Measurements from ENCODE around the gene GALNT14.

Gene GALNT14

DNA sequence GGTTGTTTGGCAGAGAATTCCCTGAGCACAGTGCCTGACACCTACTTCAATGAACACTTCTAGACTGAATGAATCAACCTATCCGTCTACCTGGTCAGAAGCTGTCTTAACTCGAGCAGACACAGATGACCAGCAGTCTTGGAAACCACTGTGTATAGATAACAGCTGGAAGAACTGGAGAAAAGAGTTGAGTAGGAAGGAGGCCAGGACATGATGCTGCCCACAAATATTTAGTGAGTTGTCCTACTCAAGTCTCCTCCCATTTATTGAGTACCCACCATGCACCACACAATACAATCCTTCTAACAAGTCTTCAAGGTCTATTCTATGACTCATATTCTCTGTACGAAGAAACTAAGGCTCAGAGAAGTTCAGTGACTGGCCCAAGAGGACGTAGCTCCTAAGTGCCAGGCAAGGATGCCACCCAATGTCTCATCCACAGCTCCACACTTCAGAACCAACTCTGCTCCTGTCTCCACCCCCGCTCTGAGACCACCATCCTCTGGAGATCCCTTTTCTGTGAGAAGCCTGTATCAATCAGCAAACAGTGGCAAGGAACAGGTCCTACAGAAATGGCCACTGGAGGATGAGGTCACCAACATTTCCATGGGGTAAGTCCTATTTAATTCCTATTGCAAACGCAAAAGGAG lies 62.2 kb downstream of the GALNT14 start:
- no peak overlapping the region for H3K9ac ChIP-seq (ENCODE audit: low read length in 2 of 2)
- H3K9me3 ChIP-seq (ENCODE audit: control insufficient read depth in 2 of 2, low read length in 2 of 2), result no peaks in the 10 kb centered on the region
- peaks cover 0 to 2% of the 10 kb centered on the region in 2 donors for H3K27me3 ChIP-seq (ENCODE audit: control insufficient read depth in 1 of 2, insufficient read depth in 2 of 2, low read length in 2 of 2)
- H3K27ac ChIP-seq (ENCODE audit: low read length), result no peak overlapping the region
- H3K36me3 ChIP-seq (ENCODE audit: control insufficient read depth in 2 of 2, insufficient read depth in 2 of 2, low read length in 2 of 2), result no peaks in the 10 kb centered on the region
- H3K4me1 ChIP-seq (ENCODE audit: control insufficient read depth, insufficient read depth, low read length), result no peaks in the 10 kb centered on the region
- no peak overlapping the region for H3K4me3 ChIP-seq (ENCODE audit: low read length in 2 of 2)

DNA sequence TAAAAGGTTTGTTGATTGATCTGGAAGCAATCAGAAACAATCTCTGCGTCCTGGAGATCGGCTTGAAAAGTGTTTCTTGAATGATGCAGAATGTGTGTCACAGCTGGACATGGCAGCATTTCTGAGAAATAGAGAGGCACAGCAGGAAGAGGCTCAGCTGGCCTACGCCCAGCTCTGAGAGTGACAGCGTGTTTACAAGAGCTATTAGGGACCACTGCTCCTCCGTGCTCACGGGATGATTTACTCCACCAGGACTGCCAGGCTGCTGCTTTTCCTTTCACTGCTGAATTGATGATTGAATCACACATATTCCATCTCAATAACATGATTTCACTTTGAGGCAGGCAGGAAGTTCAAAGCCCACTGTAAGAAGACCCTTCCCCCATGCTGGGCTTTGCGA lies 62.8 kb downstream of the GALNT14 start:
- peaks cover 0 to 2% of the 10 kb centered on the region in 2 donors for H3K27me3 ChIP-seq (ENCODE audit: control insufficient read depth in 1 of 2, insufficient read depth in 2 of 2, low read length in 2 of 2)
- no peaks in the 10 kb centered on the region for H3K9me3 ChIP-seq (ENCODE audit: control insufficient read depth in 2 of 2, low read length in 2 of 2)
- no peak overlapping the region for H3K27ac ChIP-seq (ENCODE audit: low read length)
- no peak overlapping the region for H3K4me3 ChIP-seq (ENCODE audit: low read length in 2 of 2)
- no peaks in the 10 kb centered on the region for H3K4me1 ChIP-seq (ENCODE audit: control insufficient read depth, insufficient read depth, low read length)
- H3K36me3 ChIP-seq (ENCODE audit: control insufficient read depth in 2 of 2, insufficient read depth in 2 of 2, low read length in 2 of 2), result no peaks in the 10 kb centered on the region
- H3K9ac ChIP-seq (ENCODE audit: low read length in 2 of 2), result no peak overlapping the region

DNA sequence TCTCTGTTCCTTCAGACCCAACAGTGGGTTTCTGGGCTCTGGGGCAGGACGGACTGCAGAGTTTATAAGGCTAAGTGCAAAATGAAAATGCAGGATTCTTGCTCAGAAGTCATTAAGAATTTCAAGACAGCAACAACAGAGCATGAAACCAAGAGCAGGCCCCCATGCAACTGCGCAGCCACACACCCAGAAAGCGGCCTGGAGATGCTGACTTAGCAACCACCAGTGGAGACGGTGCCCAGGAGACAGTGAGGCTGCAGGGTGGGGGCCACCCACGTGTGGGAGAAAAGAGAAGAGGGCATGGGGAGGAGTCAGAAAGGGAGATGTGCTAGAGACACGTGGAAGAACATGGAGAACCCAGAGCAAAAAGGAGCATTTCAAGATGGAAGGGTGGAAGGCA lies 66.5 kb downstream of the GALNT14 start:
- Histone ChIP-seq H3K27me3 (ENCODE audit: control insufficient read depth in 1 of 2, insufficient read depth in 2 of 2, low read length in 2 of 2) (peaks cover 0 to 3% of the 10 kb centered on the region in 2 donors), H3K4me1 (ENCODE audit: control insufficient read depth, insufficient read depth, low read length) (no peaks in the 10 kb centered on the region), H3K36me3 (ENCODE audit: control insufficient read depth in 2 of 2, insufficient read depth in 2 of 2, low read length in 2 of 2) (no peaks in the 10 kb centered on the region)

DNA sequence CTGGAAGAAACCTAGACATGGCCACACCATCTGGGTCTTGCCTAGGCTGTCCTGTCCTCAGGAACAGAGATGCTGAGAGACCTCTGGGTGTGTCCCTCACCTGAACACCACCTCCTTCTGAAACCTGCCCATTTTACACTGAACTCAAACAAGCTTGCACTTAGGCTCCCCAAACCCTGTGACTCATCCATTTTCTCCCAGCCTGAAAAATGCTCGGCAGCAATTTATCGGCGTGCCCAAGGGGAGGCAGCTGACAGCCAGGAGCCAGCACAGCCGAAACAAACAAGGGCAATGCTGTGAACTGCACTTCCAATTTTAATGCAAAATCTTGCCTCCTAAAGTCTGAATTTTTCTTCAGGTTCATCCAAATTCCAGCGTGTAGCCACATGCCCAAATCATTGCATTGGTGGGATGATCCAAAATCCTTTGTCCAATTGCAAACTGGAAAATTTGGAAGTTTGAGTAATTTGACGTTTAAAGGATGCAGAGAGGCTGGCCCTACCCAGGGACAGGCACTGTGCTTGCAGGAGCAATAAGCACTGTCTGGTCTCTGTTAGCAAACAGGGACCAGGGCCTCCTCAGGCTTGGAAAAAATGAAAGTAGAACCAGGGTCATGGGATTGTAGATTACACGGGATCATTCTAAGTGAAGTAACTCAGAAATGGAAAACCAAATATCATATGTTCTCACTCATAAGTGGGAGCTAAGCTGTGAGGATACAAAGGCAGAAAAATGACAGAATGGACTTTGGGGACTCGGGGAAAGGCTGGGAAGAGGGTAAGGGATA lies 67.7 kb downstream of the GALNT14 start:
- Histone ChIP-seq H3K4me1 (ENCODE audit: control insufficient read depth, insufficient read depth, low read length) (no peaks in the 10 kb centered on the region), H3K36me3 (ENCODE audit: control insufficient read depth in 2 of 2, insufficient read depth in 2 of 2, low read length in 2 of 2) (no peaks in the 10 kb centered on the region), H3K27ac (ENCODE audit: low read length) (no peak overlapping the region), H3K9ac (ENCODE audit: low read length in 2 of 2) (no peak overlapping the region), H3K9me3 (ENCODE audit: control insufficient read depth in 2 of 2, low read length in 2 of 2) (no peaks in the 10 kb centered on the region), H3K27me3 (ENCODE audit: control insufficient read depth in 1 of 2, insufficient read depth in 2 of 2, low read length in 2 of 2) (peaks cover 0 to 2% of the 10 kb centered on the region in 2 donors), H3K4me3 (ENCODE audit: low read length in 2 of 2) (no peak overlapping the region)

More for the DNA sequence above, 66.5 kb downstream of the GALNT14 start:
- Histone ChIP-seq H3K9ac (ENCODE audit: low read length in 2 of 2) (no peak overlapping the region), H3K27ac (ENCODE audit: low read length) (no peak overlapping the region), H3K4me3 (ENCODE audit: low read length in 2 of 2) (no peak overlapping the region), H3K9me3 (ENCODE audit: control insufficient read depth in 2 of 2, low read length in 2 of 2) (no peaks in the 10 kb centered on the region)

DNA sequence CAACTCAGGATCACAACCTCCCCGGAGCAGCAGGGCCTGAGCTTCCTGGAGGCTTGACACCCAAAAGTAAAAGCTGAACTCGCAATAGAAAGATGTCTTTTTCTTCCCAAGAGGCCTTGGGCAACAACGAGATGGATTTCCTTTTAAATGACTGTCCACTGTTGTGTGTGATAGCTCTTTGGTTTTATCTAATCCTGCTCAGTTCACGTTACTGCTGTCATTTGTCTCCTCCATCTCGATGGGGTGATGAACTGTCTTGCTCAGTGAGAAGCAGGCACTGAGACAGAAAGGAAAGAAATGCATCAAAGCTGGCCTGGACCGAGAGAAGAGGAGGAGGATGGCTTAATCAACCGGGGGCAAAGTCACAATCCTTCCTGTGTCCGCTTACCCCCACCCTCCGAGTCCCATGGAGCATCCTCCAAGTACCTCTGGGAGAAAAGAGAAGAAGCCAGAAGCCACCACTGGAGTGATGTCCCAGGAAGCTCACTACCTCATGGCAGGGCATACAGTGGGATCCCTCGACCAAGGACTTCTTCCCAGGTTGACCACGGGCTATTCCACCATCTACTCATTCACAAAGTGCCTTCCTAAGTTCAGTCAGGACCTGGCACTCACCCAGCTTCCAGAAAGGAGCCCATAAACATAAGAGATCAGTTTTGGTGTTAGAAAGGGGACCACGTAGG lies 68.5 kb downstream of the GALNT14 start:
- no peaks in the 10 kb centered on the region for H3K4me1 ChIP-seq (ENCODE audit: control insufficient read depth, insufficient read depth, low read length)
- peaks cover 0 to 2% of the 10 kb centered on the region in 2 donors for H3K27me3 ChIP-seq (ENCODE audit: control insufficient read depth in 1 of 2, insufficient read depth in 2 of 2, low read length in 2 of 2)
- no peak overlapping the region for H3K4me3 ChIP-seq (ENCODE audit: low read length in 2 of 2)
- no peak overlapping the region for H3K27ac ChIP-seq (ENCODE audit: low read length)
- H3K36me3 ChIP-seq (ENCODE audit: control insufficient read depth in 2 of 2, insufficient read depth in 2 of 2, low read length in 2 of 2), result no peaks in the 10 kb centered on the region
- H3K9ac ChIP-seq (ENCODE audit: low read length in 2 of 2), result no peak overlapping the region
- no peaks in the 10 kb centered on the region for H3K9me3 ChIP-seq (ENCODE audit: control insufficient read depth in 2 of 2, low read length in 2 of 2)

DNA sequence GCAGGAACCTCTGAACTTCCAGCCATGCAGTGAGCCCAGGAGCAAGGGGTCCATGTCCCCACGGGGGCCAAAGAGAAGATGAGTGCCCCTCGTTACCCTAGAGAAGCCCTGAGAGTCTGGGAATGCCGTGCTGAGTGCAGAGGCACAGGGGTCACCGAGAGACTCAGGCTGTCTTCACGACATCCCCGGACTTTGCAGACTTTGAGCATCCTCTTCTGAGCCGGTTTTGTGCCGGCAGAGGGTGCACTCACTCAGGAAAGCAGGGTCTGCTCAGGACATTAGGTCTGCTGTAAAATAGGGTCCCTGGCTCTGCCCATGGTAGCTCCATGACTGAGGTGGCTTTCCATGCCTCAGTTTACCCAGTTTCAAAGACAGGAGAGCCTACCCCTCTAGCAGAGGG lies 71.0 kb downstream of the GALNT14 start:
- Histone ChIP-seq H3K9ac (ENCODE audit: low read length in 2 of 2) (no peak overlapping the region), H3K27ac (ENCODE audit: low read length) (no peak overlapping the region), H3K36me3 (ENCODE audit: control insufficient read depth in 2 of 2, insufficient read depth in 2 of 2, low read length in 2 of 2) (no peaks in the 10 kb centered on the region), H3K4me3 (ENCODE audit: low read length in 2 of 2) (no peak overlapping the region), H3K27me3 (ENCODE audit: control insufficient read depth in 1 of 2, insufficient read depth in 2 of 2, low read length in 2 of 2) (peaks cover 0 to 2% of the 10 kb centered on the region in 2 donors), H3K4me1 (ENCODE audit: control insufficient read depth, insufficient read depth, low read length) (no peaks in the 10 kb centered on the region), H3K9me3 (ENCODE audit: control insufficient read depth in 2 of 2, low read length in 2 of 2) (no peaks in the 10 kb centered on the region)

DNA sequence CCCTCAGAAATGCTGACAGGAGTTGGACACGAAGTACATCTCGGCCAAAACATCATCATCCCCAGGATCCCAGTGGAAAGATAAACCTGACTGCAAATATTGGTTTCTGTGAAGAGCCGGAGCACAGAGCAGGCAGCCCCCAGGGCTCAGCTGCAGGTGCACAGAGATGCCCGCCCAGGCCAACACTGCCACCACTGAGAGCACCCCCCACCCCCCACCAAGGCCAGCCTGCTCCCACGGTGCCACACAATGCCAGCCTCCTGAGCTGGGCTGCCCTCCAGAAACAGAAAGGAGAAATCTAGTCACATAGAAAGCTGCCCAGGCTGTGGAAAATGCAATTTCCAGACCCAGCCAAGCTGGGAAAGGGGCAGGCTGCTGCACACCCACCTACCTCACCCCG lies 71.7 kb downstream of the GALNT14 start:
- no peaks in the 10 kb centered on the region for H3K9me3 ChIP-seq (ENCODE audit: control insufficient read depth in 2 of 2, low read length in 2 of 2)
- H3K27ac ChIP-seq (ENCODE audit: low read length), result no peak overlapping the region
- no peaks in the 10 kb centered on the region for H3K36me3 ChIP-seq (ENCODE audit: control insufficient read depth in 2 of 2, insufficient read depth in 2 of 2, low read length in 2 of 2)
- H3K4me3 ChIP-seq (ENCODE audit: low read length in 2 of 2), result no peak overlapping the region
- no peaks in the 10 kb centered on the region for H3K4me1 ChIP-seq (ENCODE audit: control insufficient read depth, insufficient read depth, low read length)
- peaks cover 0 to 2% of the 10 kb centered on the region in 2 donors for H3K27me3 ChIP-seq (ENCODE audit: control insufficient read depth in 1 of 2, insufficient read depth in 2 of 2, low read length in 2 of 2)
- H3K9ac ChIP-seq (ENCODE audit: low read length in 2 of 2), result no peak overlapping the region

DNA sequence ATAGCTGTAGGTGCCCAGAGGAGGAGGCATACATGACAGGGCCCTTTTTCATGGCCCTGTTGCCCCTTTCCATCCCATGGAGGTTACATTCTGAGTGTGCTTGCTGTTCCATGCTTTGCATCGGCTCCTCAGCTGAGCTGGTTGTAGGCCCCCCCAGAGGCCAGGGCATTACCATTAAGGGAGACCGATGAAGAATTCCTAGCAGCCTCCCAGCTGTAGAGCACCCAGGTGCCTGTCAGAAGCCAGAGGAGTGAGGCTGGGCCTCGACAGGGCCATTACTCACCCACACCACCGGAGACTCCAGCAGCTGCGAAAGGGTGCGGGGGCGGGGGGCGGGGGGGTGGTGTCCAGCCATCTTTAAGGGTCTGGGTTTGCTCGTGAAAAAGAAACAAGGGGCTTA lies 72.2 kb downstream of the GALNT14 start:
- Histone ChIP-seq H3K36me3 (ENCODE audit: control insufficient read depth in 2 of 2, insufficient read depth in 2 of 2, low read length in 2 of 2) (no peaks in the 10 kb centered on the region), H3K9me3 (ENCODE audit: control insufficient read depth in 2 of 2, low read length in 2 of 2) (no peaks in the 10 kb centered on the region), H3K27ac (ENCODE audit: low read length) (no peak overlapping the region), H3K9ac (ENCODE audit: low read length in 2 of 2) (no peak overlapping the region), H3K27me3 (ENCODE audit: control insufficient read depth in 1 of 2, insufficient read depth in 2 of 2, low read length in 2 of 2) (peaks cover 0 to 2% of the 10 kb centered on the region in 2 donors), H3K4me3 (ENCODE audit: low read length in 2 of 2) (no peak overlapping the region), H3K4me1 (ENCODE audit: control insufficient read depth, insufficient read depth, low read length) (no peaks in the 10 kb centered on the region)

DNA sequence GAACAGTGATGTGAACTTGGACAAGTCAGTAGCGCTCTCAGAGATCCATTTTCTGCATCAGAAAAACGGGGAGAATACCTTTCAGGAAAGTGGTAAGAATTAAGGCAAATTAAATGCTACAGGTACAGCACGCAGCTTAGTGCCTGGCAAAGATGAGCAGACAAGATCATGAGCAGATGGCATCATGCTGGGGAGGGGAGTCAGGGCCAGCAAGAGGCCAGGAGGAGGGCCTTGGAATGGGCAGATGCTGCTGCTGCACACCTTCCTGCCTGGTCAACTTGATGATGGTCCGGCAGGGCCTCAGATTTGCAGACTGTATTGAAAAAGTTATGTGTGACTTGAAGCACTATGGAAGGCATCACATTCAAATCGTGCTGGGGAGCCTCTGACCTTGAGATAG lies 72.9 kb downstream of the GALNT14 start:
- no peaks in the 10 kb centered on the region for H3K36me3 ChIP-seq (ENCODE audit: control insufficient read depth in 2 of 2, insufficient read depth in 2 of 2, low read length in 2 of 2)
- no peaks in the 10 kb centered on the region for H3K4me1 ChIP-seq (ENCODE audit: control insufficient read depth, insufficient read depth, low read length)
- H3K27me3 ChIP-seq (ENCODE audit: control insufficient read depth in 1 of 2, insufficient read depth in 2 of 2, low read length in 2 of 2), result peaks cover 0 to 2% of the 10 kb centered on the region in 2 donors
- no peak overlapping the region for H3K4me3 ChIP-seq (ENCODE audit: low read length in 2 of 2)
- no peak overlapping the region for H3K27ac ChIP-seq (ENCODE audit: low read length)
- no peaks in the 10 kb centered on the region for H3K9me3 ChIP-seq (ENCODE audit: control insufficient read depth in 2 of 2, low read length in 2 of 2)
- H3K9ac ChIP-seq (ENCODE audit: low read length in 2 of 2), result no peak overlapping the region

DNA sequence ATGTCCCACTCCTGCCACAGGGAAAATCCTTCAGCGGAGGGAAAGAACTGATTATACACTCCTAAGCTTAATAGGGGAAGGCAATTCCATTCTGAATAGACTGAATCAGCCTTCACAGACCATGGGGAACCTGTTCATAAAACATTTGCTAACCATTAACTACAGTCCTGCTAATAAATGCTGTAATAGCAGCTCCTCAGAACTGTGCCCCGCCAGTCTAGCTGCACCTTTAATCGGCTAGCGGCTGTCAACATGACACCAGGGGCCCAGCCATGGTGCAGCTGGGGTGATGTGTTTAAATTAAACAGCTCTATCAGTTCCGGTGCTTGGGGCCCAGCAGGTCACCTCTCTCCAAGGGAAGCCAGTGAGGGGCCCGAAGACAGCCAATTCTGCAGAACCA lies 77.8 kb downstream of the GALNT14 start:
- Histone ChIP-seq H3K9ac (ENCODE audit: low read length in 2 of 2) (no peak overlapping the region), H3K27ac (ENCODE audit: low read length) (no peak overlapping the region), H3K9me3 (ENCODE audit: control insufficient read depth in 2 of 2, low read length in 2 of 2) (no peaks in the 10 kb centered on the region), H3K4me3 (ENCODE audit: low read length in 2 of 2) (no peak overlapping the region), H3K4me1 (ENCODE audit: control insufficient read depth, insufficient read depth, low read length) (no peaks in the 10 kb centered on the region), H3K27me3 (ENCODE audit: control insufficient read depth in 1 of 2, insufficient read depth in 2 of 2, low read length in 2 of 2) (no peaks in the 10 kb centered on the region), H3K36me3 (ENCODE audit: control insufficient read depth in 2 of 2, insufficient read depth in 2 of 2, low read length in 2 of 2) (no peaks in the 10 kb centered on the region)

Measured in stomach smooth muscle (tissue), 2 donors.